ENCODE results near the gene PHB1.
A peak's percentile ranks its signal among the peaks of the same experiment; 100 is the strongest.

PHB1 gene

DNA sequence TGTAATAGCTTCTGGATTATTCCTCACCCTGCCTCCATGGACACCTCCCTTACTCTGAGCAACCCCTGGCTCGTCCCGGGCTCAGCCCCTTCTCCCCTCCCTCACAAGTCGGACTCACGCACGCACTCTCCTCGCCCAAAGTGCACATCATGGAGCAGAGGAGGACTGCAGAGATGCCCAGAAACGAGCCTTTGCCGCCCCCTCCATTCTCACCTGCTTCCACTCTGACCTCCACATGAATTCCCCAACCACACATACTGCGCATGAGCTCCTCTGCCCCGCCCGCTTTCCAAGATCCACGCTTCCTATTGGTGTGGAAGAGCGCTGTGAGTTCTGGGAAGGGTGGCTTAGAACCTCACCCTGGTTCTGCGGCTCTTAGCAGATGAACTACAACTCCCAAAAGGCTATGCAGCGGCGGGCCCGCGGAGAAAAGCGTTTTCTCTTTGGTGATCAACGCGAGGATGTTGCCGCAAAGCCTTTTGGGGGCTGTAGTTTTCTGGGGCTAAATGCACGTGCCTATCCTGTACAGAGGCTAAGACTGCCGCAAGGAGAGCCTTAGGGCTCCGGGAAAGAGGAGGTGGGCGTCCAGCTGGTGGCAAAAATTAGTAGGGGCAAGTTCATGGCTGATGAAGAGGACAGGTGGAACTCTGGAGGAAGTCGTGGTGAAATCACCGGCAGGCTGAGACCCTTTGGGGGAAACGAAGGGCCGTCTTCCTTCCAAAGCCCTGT, at the start of gene PHB1:
Gene PHB1 (minus strand): TSS at position 261 of the 729 bp plus-strand sequence. CDS start 1,618 bp downstream, outside the sequence.
- peak; percentile 86 to 87 for DNase-seq (ENCODE audit: low read depth in 1 of 2, low spot score in 1 of 2)

GRCh38 chr17:49464049-49464448, 49.4 kb upstream of the PHB1 start:
- DNase-seq (ENCODE audit: low read depth in 1 of 2, low spot score in 1 of 2), result no peak

- DNase-seq (ENCODE audit: low read depth in 1 of 2, low spot score in 1 of 2), result no peak
Observed at GRCh38 chr17:49461580-49461979, 46.9 kb upstream of the PHB1 start.

DNA sequence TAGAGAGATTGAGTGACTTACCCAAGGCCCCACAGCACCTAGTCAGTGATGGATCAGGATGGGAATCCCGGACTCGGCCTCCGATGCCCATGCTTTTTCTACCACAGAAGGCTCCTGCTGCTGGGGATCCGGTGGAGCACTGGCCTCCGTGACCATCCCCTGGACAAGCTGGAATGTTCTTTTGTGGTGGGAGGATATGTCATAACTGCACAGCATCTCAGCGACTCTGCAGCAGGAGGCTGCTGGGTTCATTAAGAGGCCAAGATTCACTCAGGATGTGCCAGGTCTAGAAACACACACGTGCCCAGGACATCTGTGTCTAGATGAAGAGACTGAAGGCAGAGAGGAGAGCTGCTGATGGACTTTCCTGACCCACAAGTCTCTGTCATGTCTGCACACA, 45.7 kb upstream of the PHB1 start:
- no peak for DNase-seq (ENCODE audit: low read depth in 1 of 2, low spot score in 1 of 2)

DNA sequence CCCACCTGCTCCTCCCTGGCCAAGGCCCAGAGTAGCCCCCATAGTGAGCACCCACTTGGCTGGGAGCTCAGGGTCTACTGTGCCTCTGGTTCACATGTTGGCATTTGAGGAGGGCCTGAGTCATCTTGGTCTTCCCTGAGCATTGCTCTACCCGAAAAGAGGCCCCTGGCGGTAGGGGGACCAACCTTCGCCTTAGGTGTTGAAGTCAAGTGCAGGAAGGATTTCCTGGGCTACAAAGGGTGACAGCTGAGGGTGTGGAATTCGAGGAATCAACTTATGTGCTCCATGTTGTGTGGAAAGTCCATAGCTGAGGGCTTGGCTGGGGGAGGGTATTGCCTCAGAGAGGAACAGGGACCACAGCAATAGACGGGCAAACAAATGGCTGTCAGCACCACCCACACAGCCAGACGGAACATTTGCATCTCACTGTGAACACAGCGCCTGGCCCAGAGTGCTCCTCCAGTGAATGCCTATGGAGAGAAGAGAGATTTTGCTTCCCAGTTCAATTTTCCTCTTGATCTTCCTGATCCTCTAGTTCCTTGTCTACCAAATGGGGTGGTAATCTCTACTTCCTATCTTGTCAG, 44.8 kb upstream of the PHB1 start:
- no peak for DNase-seq (ENCODE audit: low read depth in 1 of 2, low spot score in 1 of 2)

DNA sequence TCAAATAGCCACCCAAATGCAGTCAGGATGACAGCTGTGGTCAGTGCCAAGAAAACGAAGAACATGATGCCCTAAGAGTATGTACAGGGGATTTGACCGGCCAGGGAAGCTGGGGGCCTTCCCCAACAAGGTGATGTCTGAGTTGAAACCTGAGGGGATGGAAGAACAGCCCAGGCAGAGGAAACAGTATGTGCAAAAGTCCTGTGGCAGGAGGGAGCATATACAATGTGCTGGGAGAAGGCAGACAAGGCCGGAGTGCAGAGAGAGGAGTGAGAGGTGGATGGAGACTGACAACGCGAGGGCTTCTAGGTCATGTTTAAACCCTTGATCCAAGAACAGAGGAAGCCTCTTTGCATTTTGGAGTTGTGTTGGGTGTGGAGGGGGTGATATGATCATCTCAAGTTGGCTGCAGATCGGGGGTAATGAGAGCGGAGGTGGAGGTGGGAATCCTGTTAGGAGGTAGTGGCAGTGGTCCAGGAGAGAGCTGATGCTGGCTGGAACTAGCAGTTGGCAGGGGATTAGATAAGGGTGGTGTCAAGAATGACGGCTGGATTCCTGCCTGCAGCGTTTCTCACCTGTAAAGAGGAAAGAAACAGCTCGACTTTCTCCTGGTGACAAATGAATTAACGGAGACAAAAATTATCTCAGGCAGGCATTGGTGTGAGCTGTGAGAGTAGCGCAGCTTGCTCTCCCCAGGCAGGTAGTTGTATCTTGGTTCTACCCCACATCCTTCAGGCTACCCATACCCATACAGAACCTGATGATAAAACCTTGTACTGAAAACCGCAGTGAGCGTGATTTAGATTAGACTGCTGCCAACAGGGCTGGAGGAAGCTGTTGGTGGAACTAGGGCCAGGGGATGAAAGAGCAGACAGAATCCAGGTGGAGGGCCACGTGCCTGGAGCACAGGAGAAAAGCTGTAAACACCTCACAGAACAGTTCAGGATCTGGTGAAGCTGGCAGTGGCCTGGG, 43.2 kb upstream of the PHB1 start:
- no peak for DNase-seq (ENCODE audit: low read depth in 1 of 2, low spot score in 1 of 2)

- no peak for DNase-seq (ENCODE audit: low read depth in 1 of 2, low spot score in 1 of 2)
Observed at GRCh38 chr17:49456183-49456965, 41.7 kb upstream of the PHB1 start.

- DNase-seq (ENCODE audit: low read depth in 1 of 2, low spot score in 1 of 2), result no peak
Observed at GRCh38 chr17:49455272-49455861, 40.7 kb upstream of the PHB1 start.

GRCh38 chr17:49454050-49454449, 39.4 kb upstream of the PHB1 start:
- DNase-seq (ENCODE audit: low read depth in 1 of 2, low spot score in 1 of 2), result no peak

GRCh38 chr17:49452661-49453060, 38.0 kb upstream of the PHB1 start:
- DNase-seq (ENCODE audit: low read depth in 1 of 2, low spot score in 1 of 2), result no peak

- DNase-seq (ENCODE audit: low read depth in 1 of 2, low spot score in 1 of 2), result no peak
Observed at GRCh38 chr17:49452201-49452600, 37.5 kb upstream of the PHB1 start.

- no peak for DNase-seq (ENCODE audit: low read depth in 1 of 2, low spot score in 1 of 2)
Observed at GRCh38 chr17:49450735-49451134, 36.1 kb upstream of the PHB1 start.

DNA sequence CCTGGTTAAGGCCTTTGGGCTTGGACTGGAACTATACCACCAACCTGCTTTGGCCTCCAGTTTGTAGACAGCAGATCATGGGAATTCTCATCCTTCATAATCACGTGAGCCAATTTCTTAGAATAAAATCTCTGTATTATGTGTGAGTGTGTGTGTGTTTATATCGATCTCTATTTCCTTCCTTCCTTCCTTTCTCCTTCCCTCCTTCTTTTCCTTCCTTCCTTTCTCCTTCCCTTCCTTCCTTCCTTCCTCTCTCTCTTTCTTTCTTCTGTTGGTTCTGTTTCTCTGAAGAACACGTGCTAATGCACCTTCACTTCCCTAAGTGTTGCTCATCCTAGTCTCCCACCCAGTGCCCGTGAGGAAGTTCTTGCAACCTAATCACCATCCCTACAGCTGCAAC, 35.5 kb upstream of the PHB1 start:
- no peak for DNase-seq (ENCODE audit: low read depth in 1 of 2, low spot score in 1 of 2)

GRCh38 chr17:49447628-49448302, 33.1 kb upstream of the PHB1 start:
- no peak for DNase-seq (ENCODE audit: low read depth in 1 of 2, low spot score in 1 of 2)

DNA sequence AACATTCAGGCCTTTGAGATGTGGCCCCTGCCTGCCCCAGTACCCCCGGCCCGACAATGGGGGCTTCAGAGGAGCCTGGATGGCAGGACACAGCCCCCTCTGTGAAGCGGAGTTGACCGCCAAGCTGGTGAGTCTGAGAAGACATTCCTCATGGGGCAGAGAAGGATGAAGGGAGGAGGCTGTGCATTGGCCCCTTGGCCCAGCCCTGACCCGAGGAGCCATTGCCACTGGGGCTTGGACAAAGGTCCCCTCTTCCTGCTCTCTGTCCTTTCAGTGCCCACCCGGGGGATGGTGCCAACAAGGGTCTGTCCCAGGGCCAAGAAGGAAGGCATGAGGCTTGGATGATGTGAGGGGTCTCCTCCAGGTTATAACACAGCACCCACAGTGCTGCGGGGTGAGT, 30.9 kb upstream of the PHB1 start:
- DNase-seq (ENCODE audit: low read depth in 1 of 2, low spot score in 1 of 2), result no peak

DNA sequence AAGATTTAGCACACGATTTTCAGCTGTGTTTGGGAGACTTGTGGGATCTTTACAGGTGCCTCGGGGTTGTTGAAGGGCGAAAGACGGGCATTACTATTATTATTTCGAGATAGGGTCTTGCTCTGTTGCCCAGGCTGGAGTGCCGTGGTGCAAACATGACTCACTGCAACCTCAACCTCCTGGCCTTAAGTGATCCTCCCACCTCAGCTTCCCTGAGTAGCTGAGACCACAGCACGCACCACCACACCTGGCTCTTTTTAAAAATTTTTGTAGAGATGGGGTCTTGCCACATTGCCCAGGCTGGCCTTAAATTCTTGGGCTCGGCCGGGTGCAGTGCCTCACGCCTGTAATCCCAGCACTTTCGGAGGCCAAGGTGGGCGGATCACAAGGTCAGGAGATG, 29.7 kb upstream of the PHB1 start:
- no peak for DNase-seq (ENCODE audit: low read depth in 1 of 2, low spot score in 1 of 2)

GRCh38 chr17:49443862-49444261, 29.2 kb upstream of the PHB1 start:
- DNase-seq (ENCODE audit: low read depth in 1 of 2, low spot score in 1 of 2), result no peak

DNA sequence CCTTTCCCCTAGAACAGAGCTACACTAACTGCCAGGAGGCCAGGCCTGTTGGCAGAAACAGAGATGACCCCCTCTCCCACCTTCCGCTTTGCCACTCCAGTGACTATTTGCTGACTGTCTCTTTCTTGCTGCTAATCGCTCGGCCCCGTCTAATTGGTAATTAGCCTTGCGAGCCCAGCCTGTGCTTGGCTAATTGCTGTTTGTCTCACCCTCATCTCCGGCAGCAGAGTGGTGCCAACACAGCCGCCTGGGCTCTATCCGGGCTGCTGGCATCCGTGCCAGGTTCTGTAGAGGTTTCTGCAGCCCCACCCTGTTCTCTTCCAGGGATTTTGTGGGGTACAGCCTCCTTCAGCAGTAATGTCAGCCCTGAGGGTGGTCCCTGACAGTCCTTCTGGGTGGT, 27.4 kb upstream of the PHB1 start:
- DNase-seq (ENCODE audit: low read depth in 1 of 2, low spot score in 1 of 2), result no peak

- DNase-seq (ENCODE audit: low read depth in 1 of 2, low spot score in 1 of 2), result no peak
Observed at GRCh38 chr17:49441578-49441977, 26.9 kb upstream of the PHB1 start.

DNA sequence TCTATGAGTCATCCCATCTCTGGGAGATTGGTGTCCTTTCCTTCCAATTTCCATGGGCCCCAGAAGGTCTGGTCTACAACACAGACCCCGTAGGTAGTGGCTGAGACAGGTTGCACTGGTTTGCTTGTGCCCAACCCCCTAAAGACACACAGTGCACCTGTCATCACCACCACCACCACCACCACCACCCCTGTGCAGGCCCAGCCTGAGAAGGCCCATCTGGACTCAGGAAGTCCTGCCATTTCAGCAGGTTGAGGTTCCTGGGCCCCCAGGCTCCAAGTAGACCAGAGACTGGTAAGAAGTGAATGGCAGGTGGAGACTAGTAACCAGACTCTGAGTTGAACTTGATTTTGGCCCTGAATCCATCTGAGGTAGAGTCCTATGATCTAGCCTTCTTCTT, 25.9 kb upstream of the PHB1 start:
- DNase-seq (ENCODE audit: low read depth in 1 of 2, low spot score in 1 of 2), result no peak

All from activated T-helper 1 cell treated with anti-CD3 and anti-CD28 coated beads, Interleukin-2, amount 50 U/mL, for 16 hours (primary cell).